Gastroesophageal sphincter (tissue), 3 donors: ENCODE measurements around the gene UCN3.

Experiments
- EP300 ChIP-seq: sonication (generic); formaldehyde crosslinking; IDR thresholded peaks from one replicate; pipeline ENCODE4 v1.6.1; 2017; ENCODE audit warnings: antibody characterized with exemption, mild to moderate bottlenecking
- POLR2A ChIP-seq, 2 donors: fragments of 450-650 bp; IDR thresholded peaks; one replicate each; pipeline ENCODE4 v1.6.1; 2017; ENCODE audit warnings: antibody characterized with exemption in 2 of 2, mild to moderate bottlenecking in 2 of 2, moderate library complexity in 1 of 2
- POLR2AphosphoS5 ChIP-seq: sonication (generic); formaldehyde crosslinking; IDR thresholded peaks from one replicate; pipeline ENCODE4 v1.6.1; 2017; ENCODE audit warnings: antibody characterized with exemption
- TF ChIP-seq, protein P1 (sequence below), 4 experiments: fragments of 200-600 bp in 2 of 4; fragments of 450-650 bp in 2 of 4; sonication (generic) in 1 of 4; IDR thresholded peaks; one replicate each; pipeline ENCODE4 v1.5.1; 2017 to 2019; ENCODE audit warnings: antibody characterized with exemption in 4 of 4, mild to moderate bottlenecking in 2 of 4, moderate library complexity in 2 of 4

- TF ChIP-seq, protein P1, sequence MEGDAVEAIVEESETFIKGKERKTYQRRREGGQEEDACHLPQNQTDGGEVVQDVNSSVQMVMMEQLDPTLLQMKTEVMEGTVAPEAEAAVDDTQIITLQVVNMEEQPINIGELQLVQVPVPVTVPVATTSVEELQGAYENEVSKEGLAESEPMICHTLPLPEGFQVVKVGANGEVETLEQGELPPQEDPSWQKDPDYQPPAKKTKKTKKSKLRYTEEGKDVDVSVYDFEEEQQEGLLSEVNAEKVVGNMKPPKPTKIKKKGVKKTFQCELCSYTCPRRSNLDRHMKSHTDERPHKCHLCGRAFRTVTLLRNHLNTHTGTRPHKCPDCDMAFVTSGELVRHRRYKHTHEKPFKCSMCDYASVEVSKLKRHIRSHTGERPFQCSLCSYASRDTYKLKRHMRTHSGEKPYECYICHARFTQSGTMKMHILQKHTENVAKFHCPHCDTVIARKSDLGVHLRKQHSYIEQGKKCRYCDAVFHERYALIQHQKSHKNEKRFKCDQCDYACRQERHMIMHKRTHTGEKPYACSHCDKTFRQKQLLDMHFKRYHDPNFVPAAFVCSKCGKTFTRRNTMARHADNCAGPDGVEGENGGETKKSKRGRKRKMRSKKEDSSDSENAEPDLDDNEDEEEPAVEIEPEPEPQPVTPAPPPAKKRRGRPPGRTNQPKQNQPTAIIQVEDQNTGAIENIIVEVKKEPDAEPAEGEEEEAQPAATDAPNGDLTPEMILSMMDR (IDR thresholded peaks at IDR 0.05) = no peak
- TF ChIP-seq POLR2A (IDR thresholded peaks at IDR 0.05) (no peak), POLR2AphosphoS5 (no peak), EP300 (no peak)
These were observed 10.7 kb upstream of the UCN3 start for GRCh38 chr10:5354068-5354467.
